Activated naive CD4-positive, alpha-beta T cell treated with Interleukin-2 at 50 U/mL for 16 hours (primary cell): ENCODE data around the gene GNAQ.
"Not testable (repeated sequence)": the region's sequence is repeated elsewhere in the genome, so short reads cannot be mapped to it uniquely, and the experiment has no call there.

Source experiments
- DNase-seq: peaks from one replicate; pipeline ENCODE4 v3.0.0-alpha.2; 2020

The GNAQ gene

DNA sequence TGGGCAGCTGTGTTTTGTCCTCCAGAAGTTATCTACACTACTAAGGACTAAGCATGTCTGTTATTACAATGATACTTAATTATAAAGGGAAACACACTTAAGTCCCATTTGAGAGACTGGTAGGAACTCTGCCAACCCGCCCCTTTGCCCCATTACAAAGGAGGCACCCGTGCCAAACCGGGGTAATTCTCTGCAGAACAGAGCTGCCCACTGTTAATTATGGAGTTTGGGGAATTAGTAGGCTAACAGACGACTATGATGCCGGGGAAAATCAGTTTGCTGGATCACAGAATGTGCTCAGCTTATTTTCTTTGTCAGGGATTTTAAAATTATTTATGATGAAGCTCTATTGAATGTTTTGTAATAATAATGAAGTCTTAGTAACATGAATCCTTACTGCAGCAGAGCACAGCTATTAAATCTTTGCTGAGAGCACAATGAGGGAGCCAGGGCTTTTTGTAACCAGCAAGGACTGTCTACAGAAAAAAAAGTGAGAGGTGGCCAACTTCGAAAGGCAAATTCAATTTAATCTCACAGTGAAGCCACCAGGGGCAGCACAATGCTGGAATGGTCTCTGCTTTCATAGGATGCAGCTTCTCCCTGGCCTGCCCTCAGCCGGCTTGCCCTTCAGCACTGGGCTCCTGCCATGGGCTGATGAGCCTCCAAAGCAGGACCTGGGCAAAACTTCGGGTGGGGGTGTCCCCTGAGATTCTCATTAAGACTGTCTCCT lies 134.5 kb downstream of the GNAQ start:
- no peak for DNase-seq

DNA sequence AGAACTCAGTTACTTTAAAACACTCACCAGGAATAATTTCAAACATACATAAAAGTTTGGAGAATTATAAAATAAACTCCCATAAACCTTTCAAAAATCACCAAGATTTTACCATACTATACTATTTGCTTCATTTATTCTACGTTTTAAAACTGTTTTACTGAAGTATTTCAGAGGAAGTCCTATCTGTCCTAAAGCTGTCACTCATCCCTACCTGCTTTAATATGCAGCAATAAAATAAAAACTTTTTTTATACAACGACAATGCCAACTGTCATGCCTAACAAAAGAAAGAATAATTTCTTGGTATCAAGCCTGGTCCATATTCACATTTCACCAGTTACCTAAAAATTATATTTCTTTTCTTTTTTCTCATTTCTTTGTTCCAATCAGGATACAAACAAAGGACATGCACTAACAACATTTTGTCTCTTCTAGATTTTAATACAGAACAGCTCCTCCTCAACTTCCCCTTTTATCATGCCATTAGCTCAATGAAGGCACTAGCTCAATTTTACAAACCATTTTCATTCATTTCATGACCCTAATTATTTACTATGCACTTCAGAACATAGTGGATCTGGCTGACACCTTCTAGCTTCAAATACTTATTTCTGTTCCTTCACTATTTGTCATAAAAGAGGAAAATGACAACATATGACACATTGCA lies 135.2 kb downstream of the GNAQ start:
- DNase-seq: no peak

DNA sequence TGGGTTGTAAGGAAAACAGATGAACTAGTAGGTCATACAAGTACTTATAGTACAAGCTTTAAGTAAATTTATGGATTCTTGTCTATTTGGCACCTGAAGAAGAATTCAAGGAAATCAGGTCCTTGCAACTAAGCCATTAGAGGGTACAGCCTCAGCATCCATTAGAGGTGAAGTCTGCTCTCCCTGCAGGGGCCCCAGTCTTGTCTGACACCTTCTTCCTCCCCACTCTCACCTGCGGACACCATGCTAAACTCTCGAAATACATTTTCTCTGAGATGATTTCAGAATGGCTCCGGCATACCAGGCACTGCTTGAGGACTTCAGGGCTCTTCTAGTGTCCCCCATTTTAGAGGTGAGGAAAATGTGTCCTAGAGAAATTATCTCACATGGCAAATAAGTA lies 137.9 kb downstream of the GNAQ start:
- no peak for DNase-seq

DNA sequence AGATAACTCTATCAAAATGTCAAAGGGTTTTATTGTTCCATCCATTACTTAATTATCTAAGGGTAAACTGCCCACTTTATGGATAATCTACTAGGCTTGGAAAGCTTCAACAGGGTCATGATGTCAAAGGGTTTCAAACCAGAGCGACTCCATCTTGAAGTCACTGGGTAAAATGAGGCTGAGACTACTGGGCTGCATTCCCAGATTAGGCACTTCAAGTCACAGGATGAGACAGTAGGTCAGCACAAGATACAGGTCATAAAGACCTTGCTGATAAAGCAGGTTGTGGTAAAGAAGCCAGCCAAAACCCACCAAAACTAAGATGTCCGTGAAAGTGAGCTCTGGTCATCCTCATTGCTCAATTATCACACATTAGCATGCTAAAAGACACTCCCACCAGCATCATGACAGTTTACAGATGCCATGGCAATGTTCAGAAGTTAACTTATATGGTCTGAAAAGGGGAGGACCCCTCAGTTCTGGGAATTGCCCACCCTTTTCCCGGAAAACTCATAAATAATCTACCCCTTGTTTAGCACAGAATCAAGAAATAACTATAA lies 138.6 kb downstream of the GNAQ start:
- no peak for DNase-seq

DNA sequence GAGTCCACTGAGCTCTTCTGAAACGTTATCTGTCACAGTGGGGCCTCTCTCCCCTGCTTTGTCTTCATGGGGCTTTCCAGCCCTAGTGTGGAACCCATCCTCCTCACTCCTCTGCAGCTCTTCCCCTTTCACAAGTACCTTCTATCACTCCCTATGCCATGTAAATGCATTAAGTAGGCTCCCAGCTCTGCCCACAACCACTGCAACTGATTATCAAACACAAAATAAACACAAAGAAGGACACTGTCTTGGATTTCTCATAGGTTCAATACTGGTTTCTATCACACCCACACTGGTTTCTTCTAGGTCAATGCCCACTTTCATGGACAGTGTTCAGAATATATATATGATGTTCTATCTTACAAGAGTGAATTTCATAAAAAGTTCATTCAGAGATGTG lies 139.4 kb downstream of the GNAQ start:
- no peak for DNase-seq

DNA sequence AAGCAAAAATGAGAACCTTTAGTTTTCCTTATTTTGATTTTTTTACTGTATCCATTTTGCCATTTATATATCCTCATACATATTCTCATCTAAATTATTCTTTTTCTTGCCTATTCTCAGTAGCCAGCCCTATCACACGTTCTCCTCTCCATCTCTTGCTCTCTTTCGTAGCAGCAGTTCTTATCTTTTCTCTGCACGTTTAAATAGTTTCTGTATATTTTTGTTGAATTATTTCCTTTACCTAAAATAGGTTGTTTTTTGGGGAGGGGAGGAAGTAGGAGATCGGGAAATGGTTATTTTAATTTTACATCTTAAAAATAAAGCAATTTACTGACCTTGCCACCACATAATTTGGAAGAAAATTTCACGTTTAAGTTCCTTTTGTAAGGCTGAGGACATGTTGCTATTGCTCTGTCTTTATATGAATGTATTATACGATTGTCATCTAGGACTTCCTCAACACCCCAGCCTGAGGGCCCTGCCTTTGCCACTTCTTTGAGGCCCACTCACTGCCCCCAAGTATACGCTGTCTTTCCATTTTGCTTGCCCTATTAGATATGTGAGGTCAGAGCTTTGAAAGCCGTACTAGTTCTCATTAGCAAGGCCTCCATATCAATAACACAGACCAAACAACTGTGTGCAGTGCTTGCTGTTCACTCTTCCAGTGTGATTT lies 140.3 kb downstream of the GNAQ start:
- no peak for DNase-seq

DNA sequence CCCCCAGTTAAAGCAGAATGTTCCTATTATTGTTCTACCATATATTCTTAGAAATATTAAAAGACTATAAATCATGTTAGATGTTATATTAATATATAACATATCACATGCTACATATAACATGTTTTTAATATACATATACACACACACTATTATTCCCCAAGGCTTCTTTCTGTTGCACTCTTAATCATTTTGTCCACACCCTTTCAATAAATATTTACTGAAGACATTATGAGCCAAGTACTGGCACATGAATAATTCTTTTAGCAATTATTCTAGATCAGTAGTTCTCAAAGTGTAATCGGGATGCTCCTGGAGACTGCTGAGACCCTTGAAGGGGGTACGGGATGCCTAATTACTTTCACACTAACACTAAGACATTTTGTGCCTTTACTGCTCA lies 143.9 kb downstream of the GNAQ start:
- no peak for DNase-seq

DNA sequence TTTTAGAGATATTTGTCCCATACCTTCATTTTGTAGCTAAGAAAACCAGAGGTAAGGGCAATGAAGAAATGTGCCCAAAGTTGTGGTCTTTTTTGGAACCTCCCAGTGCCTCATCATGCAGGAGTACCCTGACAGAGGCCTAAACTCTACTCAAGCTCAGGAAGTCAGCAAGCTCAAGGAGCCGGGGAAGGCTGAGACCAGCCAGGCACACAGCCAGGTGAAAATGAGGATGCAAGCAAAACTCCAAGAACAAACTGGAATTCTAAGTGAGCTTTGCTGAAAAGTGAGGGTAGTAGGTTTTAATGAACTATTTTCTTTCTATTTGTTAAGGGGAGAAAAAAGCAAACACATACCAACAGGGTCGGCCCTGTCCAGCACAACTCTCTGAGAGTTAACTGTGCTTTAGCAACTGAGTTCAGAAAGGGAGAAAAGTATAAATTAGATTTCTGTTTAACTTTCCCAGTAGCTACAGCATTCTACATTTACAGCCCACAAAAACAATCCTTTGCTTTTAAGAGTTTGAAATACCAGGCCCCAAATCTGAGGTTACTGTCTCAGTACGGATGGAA lies 146.4 kb downstream of the GNAQ start:
- DNase-seq: no peak

DNA sequence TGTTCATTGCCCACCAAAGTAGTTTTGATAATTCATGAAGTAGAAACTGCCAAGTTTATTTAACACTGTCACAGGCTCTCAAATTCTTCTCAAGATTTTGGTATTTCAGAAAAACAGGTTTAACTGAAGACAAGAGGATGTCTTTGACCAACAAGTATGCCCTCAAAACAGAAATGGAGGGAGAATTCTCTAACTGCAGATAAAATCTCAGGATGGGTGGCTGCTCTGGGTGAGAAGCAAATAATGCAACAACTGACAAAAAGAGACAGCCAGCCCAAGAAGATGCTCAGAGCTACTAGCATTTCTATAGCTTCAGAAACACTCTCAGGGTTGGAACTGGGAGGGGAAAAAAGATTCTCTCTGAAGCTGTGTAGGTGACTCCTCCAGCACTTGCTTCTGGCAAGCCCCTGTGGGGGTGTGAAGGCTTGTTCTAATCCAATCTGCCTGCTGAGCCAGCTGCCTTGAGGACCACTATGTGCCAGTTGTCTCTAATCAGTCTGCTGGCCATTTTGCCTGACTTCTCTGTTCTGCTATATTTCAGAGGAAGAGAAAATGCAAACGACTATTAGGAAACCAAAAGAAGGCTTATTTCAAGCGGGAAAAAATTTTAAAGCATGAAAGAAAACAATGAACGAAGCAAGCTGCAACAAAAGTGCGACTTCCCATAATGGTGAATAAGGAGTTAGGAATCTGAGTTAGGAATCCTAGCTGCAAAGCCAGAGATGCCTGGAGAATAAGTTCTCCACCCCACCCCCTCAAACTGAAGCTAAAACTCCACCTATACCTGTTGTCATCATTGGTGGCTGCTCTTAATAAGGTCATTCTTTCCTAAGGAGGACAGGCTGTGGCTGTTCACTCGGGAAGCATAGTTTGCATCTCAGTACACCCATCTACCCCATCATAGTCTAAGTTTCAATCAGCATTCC lies 147.5 kb downstream of the GNAQ start:
- no peak for DNase-seq

DNA sequence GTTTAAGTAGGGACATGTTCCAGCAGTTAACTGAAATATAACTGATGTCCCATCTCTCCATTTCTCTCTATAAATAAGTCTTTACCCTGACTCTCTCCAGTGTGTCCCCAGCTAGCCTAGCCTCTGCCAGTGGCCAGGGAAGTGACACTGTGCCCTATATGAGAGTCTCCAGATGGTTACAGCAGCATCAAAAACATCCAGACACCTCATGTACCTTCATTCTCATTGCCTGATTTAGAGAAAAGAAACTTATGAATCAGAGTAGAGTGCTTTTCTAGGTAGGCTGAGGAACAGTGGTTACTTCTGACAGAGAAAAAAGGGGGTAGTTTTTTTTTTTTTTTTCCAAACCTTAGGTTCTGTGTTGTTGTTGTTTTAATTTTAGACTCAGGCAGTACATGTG lies 148.5 kb downstream of the GNAQ start:
- DNase-seq: no peak

DNA sequence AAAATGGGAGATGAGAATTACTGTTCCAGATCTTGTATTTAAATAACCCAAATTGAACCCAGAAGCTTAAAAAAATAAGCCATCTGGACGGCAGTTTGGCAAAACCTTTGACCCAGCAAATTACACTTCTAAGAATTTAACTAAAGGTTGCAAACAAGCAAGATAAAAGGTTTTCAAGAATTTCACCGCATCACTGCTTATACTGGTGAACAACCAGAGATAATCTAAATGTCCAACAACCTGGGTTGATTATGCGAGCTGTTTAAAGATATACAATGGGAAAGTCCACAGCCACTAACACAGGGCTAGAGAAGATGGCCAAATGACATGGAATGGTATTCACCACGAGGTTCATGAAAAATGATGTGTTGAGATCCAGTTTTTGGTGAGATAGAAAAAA lies 149.3 kb downstream of the GNAQ start:
- no peak for DNase-seq

DNA sequence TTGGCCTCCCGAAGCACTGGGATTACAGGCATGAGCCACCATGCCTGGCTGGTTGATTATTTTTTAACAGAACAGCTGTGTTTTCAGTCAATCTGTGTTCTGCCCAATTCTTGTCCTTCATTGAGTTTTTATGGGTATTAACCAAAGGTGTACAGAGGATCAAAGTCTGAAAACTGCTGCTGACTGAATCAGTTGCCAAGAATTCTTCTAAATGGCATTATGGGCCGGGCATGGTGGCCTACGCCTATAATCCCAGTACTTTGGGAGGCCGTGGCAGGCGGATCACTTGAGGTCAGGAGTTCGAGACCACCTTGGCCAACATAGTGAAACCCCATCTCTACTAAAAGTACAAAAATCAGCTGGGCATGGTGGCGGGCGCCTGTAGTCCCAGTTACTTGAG lies 150.0 kb downstream of the GNAQ start:
- not testable (repeated sequence) for DNase-seq

DNA sequence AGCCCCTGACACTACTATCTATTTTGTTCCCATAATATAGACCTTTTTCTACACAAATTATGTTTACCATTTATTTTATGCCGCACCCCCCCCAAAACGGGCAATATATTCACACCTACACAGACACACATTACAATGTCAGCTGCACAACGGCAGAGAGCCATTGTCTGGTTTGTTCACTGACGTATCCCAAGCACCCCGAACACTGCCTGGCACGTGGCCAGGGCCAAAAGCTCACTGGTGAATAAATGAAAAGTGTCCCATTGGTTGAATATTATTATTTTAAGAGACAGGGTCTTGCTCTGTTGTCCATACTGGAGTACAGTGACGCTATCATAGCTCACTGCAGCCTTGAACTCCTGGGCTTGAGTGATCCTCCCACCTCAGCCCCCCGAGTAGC lies 150.5 kb downstream of the GNAQ start:
- no peak for DNase-seq

DNA sequence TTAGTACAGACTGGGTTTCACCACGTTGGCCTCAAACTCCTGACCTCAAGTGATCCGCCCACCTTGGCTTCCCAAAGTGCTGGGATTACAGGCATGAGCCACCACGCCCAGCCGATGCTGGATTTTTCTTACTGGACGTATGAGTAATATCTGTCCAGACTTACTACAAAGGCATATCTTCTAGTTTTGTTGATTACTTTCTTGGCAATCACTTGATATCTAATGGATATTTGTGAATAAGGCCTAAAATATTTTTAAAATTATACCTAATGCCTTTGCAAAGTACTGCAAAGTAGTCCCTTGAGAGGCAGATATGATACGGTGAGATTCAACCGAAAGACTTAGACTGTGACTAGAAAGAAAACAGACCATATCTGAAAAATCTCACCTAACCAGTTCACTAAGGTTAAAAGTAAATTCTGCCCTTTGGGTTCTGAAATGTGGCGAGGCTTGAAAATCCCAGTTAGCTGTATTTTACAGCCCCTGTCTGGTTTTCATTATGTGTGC lies 152.1 kb downstream of the GNAQ start:
- DNase-seq: no peak

DNA sequence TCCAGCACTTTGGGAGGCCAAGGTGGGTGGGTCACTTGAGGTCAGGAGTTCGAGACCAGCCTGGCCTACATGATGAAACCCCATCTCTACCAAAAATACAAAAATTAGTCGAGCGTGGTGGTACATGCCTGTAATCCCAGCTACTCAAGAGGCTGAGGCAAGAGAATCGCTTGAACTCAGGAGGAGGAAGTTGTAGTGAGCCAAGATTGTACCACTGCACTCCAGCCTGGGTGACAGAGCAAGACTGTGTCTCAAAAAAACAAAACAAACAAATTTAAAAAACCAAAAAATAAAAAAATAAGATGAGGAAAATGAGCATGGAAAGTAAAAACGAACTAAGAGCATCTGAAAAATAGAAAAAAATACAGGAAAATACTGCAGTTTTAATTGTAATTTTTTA lies 152.8 kb downstream of the GNAQ start:
- DNase-seq: not testable (repeated sequence)

DNA sequence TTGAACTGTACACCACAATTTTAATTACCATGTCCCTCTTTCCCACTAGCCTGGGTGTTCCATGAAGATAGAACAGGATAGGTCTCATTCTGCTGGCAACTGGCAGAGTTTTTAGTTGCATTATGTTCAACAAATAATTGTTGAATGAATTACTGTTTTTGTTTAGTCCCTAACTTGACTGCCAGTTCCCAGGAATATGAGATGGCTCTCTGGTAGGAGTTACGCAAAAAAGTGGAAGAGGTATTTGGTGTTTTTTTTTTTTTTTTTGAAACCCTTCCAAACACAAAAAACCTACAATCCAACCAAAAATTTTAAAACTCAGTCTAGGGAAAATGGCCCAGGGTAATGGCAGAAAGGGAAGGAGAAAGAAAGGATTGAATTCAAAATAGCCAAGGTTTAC lies 153.6 kb downstream of the GNAQ start:
- no peak for DNase-seq

DNA sequence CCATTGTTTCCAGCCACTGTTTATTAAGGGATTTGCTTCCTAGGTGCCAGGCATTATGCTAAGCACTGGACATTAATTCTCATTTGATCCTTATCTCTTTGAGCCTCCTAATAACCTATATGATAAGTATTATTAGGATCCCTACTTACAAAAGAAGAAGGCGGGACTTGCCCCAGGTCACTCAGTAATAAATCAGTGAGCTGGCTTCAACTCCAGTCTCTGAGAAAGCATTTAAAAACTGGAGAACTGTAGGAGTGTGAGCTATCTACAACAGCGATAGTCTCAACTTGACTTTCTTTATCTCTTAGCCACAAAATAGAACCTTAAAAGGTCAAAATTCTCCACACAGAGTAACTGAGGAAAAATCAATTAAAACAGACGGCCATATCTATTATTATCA lies 155.0 kb downstream of the GNAQ start:
- no peak for DNase-seq

DNA sequence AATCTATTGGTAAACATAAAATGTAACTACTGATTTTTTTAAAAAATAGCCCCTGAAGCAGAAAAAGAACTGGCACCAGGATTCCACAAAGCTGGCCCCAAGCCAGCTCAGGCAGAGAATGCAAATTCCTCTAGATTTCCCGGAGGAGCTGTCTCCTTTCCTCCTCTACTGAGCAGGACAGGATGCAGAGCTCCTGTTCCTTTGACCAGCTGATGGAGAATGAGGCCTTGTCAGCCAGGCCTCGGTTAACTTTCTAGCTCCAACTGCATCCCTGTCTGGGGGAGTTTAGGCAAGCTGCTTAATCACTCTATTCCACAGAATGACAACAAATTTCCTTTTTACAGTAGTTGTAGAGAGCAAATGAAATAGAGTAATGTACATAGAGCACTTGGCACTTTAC lies 155.5 kb downstream of the GNAQ start:
- DNase-seq: no peak

DNA sequence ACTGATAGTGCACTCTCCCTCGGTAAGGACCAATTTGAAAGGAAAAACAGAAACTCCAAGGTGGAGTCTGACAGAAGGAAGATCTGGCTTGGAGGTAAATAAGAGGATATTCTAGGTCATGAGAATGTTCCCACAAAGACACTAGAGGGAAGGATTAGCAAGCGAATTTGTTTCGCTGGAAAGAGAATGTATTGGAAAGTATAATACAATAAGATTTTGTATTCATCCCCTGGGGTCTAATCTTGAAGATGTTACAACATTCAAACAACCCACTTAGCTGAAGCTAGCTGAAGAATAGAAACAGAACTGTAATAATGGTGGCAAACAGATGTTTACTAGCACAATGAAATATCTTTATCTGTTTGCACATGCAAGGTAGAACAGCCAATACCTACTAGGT lies 158.7 kb downstream of the GNAQ start:
- DNase-seq: no peak

DNA sequence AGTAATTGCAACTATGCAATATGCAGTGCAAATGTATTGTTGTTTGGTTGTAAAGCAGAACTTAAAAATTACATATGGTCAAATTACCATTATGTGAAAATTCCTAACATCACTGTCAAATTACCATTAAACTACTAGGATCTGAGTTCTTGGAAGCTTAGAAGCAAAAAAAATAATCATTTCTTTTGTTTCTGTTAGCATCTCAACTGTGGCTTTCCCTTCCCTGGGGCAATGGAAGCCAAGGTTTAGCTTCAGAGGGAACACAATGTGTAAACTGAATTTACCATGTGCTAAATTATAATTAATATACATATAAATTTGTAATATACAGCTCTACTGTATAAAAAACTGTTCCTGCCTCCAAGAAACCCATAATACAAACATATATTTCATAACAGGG lies 159.4 kb downstream of the GNAQ start:
- no peak for DNase-seq

DNA sequence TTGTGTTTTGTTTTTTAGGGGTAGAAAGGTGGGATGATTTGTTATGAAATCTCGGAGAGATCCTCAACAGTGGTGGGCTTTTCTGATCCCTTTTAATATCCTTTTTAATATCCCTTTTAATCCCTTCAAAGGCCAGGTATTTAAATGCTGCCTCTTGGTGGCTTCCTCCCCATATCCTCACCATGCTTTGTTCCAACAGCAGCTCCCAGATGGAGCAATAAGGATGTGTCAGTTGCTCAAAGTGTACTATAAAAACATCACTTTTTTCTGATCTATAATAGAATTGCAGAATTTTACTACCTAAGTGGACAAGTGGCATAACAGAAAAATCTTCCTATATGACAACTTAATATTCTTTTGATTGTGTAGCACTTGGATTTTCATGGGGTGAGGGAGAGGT lies 160.1 kb downstream of the GNAQ start:
- no peak for DNase-seq

DNA sequence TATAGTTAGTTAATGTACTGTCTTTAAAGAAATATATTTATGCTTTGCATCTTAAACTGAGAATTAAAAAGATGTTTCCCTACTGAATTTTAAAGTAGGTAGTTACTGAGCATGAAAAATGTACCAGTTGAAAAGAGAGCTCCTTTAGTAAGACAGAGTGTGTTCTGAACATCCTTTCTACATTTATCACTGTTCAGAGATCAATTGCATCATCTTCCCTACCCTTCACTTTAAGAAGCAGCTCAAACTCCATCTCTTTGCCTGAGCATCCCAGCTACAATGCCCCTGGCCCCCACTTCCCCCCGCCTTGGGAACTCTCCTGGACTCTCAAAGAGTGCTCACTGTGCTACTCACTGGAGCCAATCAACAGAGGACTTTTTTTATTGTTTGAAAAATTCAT lies 164.7 kb downstream of the GNAQ start:
- DNase-seq: no peak
